Gastroesophageal sphincter (tissue), 4 donors: ENCODE results near the gene PTPN23. TPM values are rescaled to one million over a fixed set of nuclear protein-coding genes. Genes with fewer than 3 reads are reported as not detected.

Experiments
- ATAC-seq: fragments of 150-250 bp; one replicate; pipeline ENCODE4 v1.9.1; 2016; ENCODE audit warnings: mild to moderate bottlenecking, moderate library complexity
- H3K27ac ChIP-seq, 4 donors: fragments of 200-600 bp; sonication (generic) in 3 of 4; 1 replicate in 3 of 4; 2 replicates in 1 of 4; pipeline ENCODE4 v1.5.1; 2016 to 2019
- H3K27me3 ChIP-seq: fragments of 200-600 bp; sonication (generic); one replicate; pipeline ENCODE4 v1.5.1; 2019
- H3K36me3 ChIP-seq, 2 donors: fragments of 200-600 bp; sonication (generic); one replicate each; pipeline ENCODE4 v1.5.1; 2019; ENCODE audit warnings: control low read depth in 1 of 2
- H3K4me1 ChIP-seq, 3 donors: fragments of 200-600 bp; sonication (generic); 1 replicate in 2 of 3; 2 replicates in 1 of 3; pipeline ENCODE4 v1.5.1; 2016 to 2019; ENCODE audit warnings: control low read depth in 2 of 3
- H3K4me3 ChIP-seq, 2 donors: fragments of 200-600 bp; sonication (generic); one replicate each; pipeline ENCODE4 v1.5.1; 2019; ENCODE audit warnings: mild to moderate bottlenecking in 1 of 2, moderate library complexity in 1 of 2
- H3K9me3 ChIP-seq, 3 donors: fragments of 200-600 bp; sonication (generic); one replicate each; pipeline ENCODE4 v1.5.1; 2017 to 2019; ENCODE audit warnings: control low read depth in 2 of 3
- CTCF ChIP-seq, 4 experiments: fragments of 200-600 bp in 2 of 4; fragments of 450-650 bp in 2 of 4; sonication (generic) in 1 of 4; IDR thresholded peaks; one replicate each; pipeline ENCODE4 v1.5.1; 2017 to 2019; ENCODE audit warnings: antibody characterized with exemption in 4 of 4, mild to moderate bottlenecking in 2 of 4, moderate library complexity in 2 of 4
- EP300 ChIP-seq: sonication (generic); formaldehyde crosslinking; IDR thresholded peaks from one replicate; pipeline ENCODE4 v1.6.1; 2017; ENCODE audit warnings: antibody characterized with exemption, mild to moderate bottlenecking
- POLR2A ChIP-seq, 2 donors: fragments of 450-650 bp; IDR thresholded peaks; one replicate each; pipeline ENCODE4 v1.6.1; 2017; ENCODE audit warnings: antibody characterized with exemption in 2 of 2, mild to moderate bottlenecking in 2 of 2, moderate library complexity in 1 of 2
- POLR2AphosphoS5 ChIP-seq: sonication (generic); formaldehyde crosslinking; IDR thresholded peaks from one replicate; pipeline ENCODE4 v1.6.1; 2017; ENCODE audit warnings: antibody characterized with exemption
- WGBS, 2 donors: methylation state at CpG; one replicate each; pipeline ENCODE4 v1.1.5; 2018; ENCODE audit warnings: low coverage in 1 of 2; 5-methylcytosine and 5-hydroxymethylcytosine counted together
- total RNA-seq, 4 donors: library from RNA; depleted of rRNA; stranded (reverse); fragments of >200 nt; gene quantifications; one replicate each; pipeline ENCODE4 v1.1.0, GENCODE V29; 2016

PTPN23 gene
- total RNA-seq, 4 donors from 2014 or later = 9.1 to 34.2 (median 19.5) TPM

- Histone ChIP-seq H3K4me3 (no peak overlapping the region), H3K27me3 (no peaks in the 10 kb centered on the region), H3K9me3 (no peaks in the 10 kb centered on the region), H3K4me1 (peaks cover 0 to 29% (median 13%) of the 10 kb centered on the region in 3 donors), H3K27ac (peak overlapping the region in 3 of 4 donors; percentile 77 to 84 (median 84)), H3K36me3 (peaks cover 0 to 37% of the 10 kb centered on the region in 2 donors)
- no peak for ATAC-seq
- no peak for TF ChIP-seq EP300
- 81 to 83% methylated on average over 3 to 4 of the region's 4 CpGs for WGBS, 2 donors
These were observed 61.2 kb downstream of the PTPN23 start for GRCh38 chr3:47441796-47442551.

GRCh38 chr3:47443611-47443995, 62.8 kb downstream of the PTPN23 start:
- H3K27me3 ChIP-seq = no peaks in the 10 kb centered on the region
- peak; percentile 9 for ATAC-seq
- TF ChIP-seq EP300 = no peak
- peaks cover 0 to 29% (median 13%) of the 10 kb centered on the region in 3 donors for H3K4me1 ChIP-seq
- WGBS, 2 donors = 38 to 54% methylated on average over 3 to 5 of the region's 5 CpGs
- peaks cover 0 to 26% of the 10 kb centered on the region in 2 donors for H3K36me3 ChIP-seq
- no peak overlapping the region for H3K4me3 ChIP-seq
- no peaks in the 10 kb centered on the region for H3K9me3 ChIP-seq
- peak overlapping the region; percentile 77 to 84 (median 80) for H3K27ac ChIP-seq

- Histone ChIP-seq H3K27ac (peak overlapping the region; percentile 77 to 84 (median 80)), H3K27me3 (no peaks in the 10 kb centered on the region), H3K36me3 (peaks cover 0 to 24% of the 10 kb centered on the region in 2 donors), H3K4me3 (no peak overlapping the region), H3K4me1 (peaks cover 0 to 29% (median 13%) of the 10 kb centered on the region in 3 donors), H3K9me3 (no peaks in the 10 kb centered on the region)
- ATAC-seq = no peak
- WGBS, 2 donors = 73 to 76% methylated on average over 3 to 5 of the region's 5 CpGs
- TF ChIP-seq POLR2A (IDR thresholded peaks at IDR 0.05) = no peak
- no peak for TF ChIP-seq CTCF (IDR thresholded peaks at IDR 0.05)
- TF ChIP-seq EP300 = no peak
These were observed 63.3 kb downstream of the PTPN23 start for GRCh38 chr3:47444103-47444502.

DNA sequence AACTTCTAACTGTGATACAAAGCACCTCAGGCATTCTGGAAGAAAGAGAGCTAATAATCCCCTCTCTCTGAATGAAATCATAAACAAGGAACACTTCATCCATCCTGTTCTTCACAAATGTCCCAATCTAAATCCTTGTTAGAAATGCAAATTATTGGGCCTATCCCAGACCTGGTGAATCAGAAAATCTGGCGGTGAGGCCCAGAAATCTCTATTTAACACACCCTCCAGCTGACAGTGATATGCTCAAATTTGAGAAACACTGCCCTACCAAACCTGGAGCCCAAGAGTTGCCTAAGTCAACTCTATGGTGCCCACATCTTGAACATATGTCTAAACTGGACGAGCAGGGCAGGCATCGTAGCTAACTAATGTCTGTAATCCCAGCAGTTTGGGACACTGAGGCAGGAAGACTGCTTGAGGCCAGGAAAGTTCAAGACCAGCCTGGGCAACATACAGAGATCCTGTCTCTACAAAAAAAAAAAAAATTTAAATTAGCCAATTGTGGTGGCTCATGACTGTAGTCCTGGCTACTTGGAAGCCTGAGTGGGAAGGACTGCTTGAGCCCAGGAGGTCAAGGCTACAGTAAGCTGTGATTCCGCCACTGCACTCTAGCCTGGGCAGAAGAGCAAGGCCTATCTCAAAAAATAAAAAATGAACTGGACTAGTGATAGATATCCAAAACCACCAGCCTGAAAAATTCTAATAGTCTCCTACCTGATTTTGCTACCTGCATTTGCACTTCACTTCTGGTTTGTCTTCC, 71.8 kb downstream of the PTPN23 start:
- ATAC-seq = no peak
- H3K4me1 ChIP-seq = peaks cover 3 to 24% (median 3%) of the 10 kb centered on the region in 3 donors
- WGBS, 2 donors = 90 to 100% methylated on average over 1 to 2 of the region's 4 CpGs
- no peak overlapping the region for H3K27ac ChIP-seq
- TF ChIP-seq POLR2A (IDR thresholded peaks at IDR 0.05) (no peak), POLR2AphosphoS5 (no peak), CTCF (IDR thresholded peaks at IDR 0.05) (no peak), EP300 (no peak)
- H3K27me3 ChIP-seq = no peaks in the 10 kb centered on the region
- H3K36me3 ChIP-seq = no peaks in the 10 kb centered on the region
- H3K9me3 ChIP-seq = no peaks in the 10 kb centered on the region
- no peak overlapping the region for H3K4me3 ChIP-seq

- H3K27ac ChIP-seq = no peak overlapping the region
- no peak for TF ChIP-seq POLR2A (IDR thresholded peaks at IDR 0.05)
- no peak for TF ChIP-seq CTCF (IDR thresholded peaks at IDR 0.05)
- no peak for TF ChIP-seq POLR2AphosphoS5
- TF ChIP-seq EP300 = no peak
These were observed 75.1 kb downstream of the PTPN23 start for GRCh38 chr3:47455806-47456452.

More at GRCh38 chr3:47455806-47456452, 75.1 kb downstream of the PTPN23 start:
- peaks cover 3 to 24% (median 3%) of the 10 kb centered on the region in 3 donors for H3K4me1 ChIP-seq
- no peaks in the 10 kb centered on the region for H3K36me3 ChIP-seq
- no peak for ATAC-seq
- no peaks in the 10 kb centered on the region for H3K9me3 ChIP-seq
- H3K27me3 ChIP-seq = no peaks in the 10 kb centered on the region
- WGBS, 2 donors = 75 to 90% methylated on average over 3 of the region's 3 CpGs
- no peak overlapping the region for H3K4me3 ChIP-seq
